ENCODE results near the gene BCAS3.

The BCAS3 gene

DNA sequence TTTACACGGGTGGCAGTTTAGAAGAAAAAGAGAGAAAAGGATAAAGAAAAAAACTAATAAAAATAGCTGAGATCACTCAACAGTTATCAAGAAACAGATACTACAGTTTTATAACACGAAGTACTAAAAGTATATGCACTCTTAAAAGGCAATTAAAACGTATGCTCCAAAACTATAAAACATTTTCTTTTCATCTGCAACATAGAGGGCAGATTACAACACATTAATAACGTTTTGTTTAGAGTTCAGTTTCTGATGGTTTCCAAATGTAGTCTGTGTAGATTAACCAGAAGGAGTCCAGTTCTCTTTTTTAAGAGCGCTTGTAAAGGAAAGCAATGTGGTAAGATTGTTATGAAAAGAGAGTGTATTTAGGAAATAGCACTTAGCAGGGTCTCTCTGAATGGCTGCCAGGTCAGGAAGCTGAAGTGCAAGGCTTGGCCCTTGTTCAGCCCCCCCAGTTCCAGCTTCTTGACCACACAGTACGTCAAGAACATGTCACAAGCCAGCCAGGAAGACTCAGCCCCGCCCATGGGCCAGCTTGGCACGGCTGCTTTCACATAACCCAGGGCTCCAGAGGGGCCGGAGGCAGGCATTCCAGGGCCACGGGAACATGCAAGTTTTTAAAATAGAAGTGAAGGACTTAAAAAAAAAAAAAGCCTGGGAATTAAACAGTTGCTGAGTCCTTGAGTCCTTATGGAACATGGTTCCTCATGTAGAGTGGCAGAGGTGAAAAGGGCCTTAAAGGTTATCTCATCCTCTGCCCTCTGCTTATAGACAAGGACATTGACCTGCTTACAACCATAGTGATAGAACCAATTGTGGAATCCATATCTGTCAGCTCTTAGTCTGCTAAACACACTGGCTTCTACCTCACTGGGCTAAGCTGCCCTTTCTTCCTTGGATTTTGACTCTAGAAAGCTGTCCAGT, 574.6 kb downstream of the BCAS3 start:
- no peaks in the 10 kb centered on the region for H3K36me3 ChIP-seq (ENCODE audit: control insufficient read depth, insufficient read depth, low read length)
- H3K9ac ChIP-seq (ENCODE audit: low read length): no peak overlapping the region
- no peak overlapping the region for H3K4me3 ChIP-seq (ENCODE audit: low read length)
- H3K27ac ChIP-seq (ENCODE audit: low read depth, low read length): no peak overlapping the region
- peaks cover 7% of the 10 kb centered on the region for H3K4me1 ChIP-seq (ENCODE audit: control insufficient read depth, insufficient read depth, low read length)
- H3K27me3 ChIP-seq (ENCODE audit: control insufficient read depth, insufficient read depth, low read length): no peaks in the 10 kb centered on the region

DNA sequence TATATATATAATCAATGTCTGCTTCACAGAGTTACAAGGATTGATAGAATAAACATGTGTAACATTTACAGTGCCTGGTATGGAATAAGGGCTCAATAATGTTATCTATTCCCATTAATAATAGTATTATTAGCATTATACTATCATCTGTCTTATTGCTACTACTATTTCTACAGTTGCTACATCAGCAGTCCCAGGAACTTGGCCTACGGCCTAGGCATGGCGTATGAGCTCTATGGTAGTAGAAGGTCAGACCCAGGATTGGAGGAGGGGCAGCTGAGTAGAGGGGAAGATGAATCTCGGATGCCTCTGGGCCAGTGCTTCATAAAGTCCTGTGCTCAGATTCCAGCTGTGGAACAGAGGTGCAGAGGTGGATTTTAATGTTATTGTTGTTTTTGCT, 575.7 kb downstream of the BCAS3 start:
- no peak overlapping the region for H3K9ac ChIP-seq (ENCODE audit: low read length)
- peaks cover 7% of the 10 kb centered on the region for H3K4me1 ChIP-seq (ENCODE audit: control insufficient read depth, insufficient read depth, low read length)
- no peak overlapping the region for H3K27ac ChIP-seq (ENCODE audit: low read depth, low read length)
- no peaks in the 10 kb centered on the region for H3K36me3 ChIP-seq (ENCODE audit: control insufficient read depth, insufficient read depth, low read length)
- H3K4me3 ChIP-seq (ENCODE audit: low read length): no peak overlapping the region
- H3K27me3 ChIP-seq (ENCODE audit: control insufficient read depth, insufficient read depth, low read length): no peaks in the 10 kb centered on the region

DNA sequence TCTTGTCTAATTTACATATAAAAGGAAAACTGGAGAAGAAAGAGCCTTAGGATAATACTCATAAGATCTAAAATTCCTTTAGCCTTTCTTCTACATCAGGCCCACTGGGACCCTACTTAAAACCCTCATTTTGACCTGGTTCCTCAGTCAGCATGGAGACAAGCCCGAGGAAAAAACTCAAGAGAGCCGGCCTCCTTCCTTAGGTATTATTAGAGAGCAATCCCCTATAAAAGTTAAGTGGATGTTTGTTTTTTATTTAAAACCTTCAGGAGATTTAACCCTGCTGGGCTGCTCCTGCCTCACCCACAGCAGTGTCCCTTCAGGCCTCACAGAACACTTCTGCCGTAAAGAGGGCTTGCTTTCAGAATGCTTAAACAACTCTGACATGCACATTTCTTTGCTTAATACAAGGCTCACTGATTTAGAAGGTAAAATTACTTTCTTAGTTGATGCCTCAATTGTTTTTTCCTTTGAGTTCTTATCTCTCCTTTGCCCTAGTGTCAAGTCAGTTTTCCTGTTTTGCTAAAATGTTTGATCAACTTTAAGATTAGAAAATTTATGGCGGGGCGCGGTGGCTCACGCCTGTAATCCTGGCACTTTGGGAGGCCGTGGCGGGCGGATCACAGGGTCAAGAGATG, 576.4 kb downstream of the BCAS3 start:
- Histone ChIP-seq H3K27ac (ENCODE audit: low read depth, low read length) (no peak overlapping the region), H3K9ac (ENCODE audit: low read length) (no peak overlapping the region), H3K4me3 (ENCODE audit: low read length) (no peak overlapping the region), H3K36me3 (ENCODE audit: control insufficient read depth, insufficient read depth, low read length) (no peaks in the 10 kb centered on the region), H3K27me3 (ENCODE audit: control insufficient read depth, insufficient read depth, low read length) (no peaks in the 10 kb centered on the region), H3K4me1 (ENCODE audit: control insufficient read depth, insufficient read depth, low read length) (peaks cover 7% of the 10 kb centered on the region)

DNA sequence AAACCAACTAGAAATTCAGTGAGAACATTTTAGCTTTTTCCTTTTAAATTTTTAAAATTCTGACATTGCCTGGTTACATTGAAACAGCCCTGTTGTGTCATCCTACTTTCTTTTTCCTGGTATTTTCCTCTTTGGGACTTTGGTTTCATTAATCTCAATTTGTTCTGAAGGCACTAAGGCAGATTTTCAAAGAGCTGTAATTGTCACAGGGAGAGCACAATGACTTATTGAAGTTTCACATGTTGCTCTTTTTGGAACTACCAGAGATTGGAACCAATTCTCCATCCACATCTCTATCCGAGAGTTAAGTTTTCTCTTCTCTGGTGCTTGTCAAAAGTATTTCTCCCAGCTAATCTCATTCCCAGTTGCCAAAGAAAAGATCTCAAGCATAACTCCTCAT, 577.3 kb downstream of the BCAS3 start:
- Histone ChIP-seq H3K27me3 (ENCODE audit: control insufficient read depth, insufficient read depth, low read length) (no peaks in the 10 kb centered on the region), H3K9ac (ENCODE audit: low read length) (no peak overlapping the region), H3K4me3 (ENCODE audit: low read length) (no peak overlapping the region), H3K4me1 (ENCODE audit: control insufficient read depth, insufficient read depth, low read length) (peaks cover 7% of the 10 kb centered on the region), H3K36me3 (ENCODE audit: control insufficient read depth, insufficient read depth, low read length) (no peaks in the 10 kb centered on the region), H3K27ac (ENCODE audit: low read depth, low read length) (no peak overlapping the region)

DNA sequence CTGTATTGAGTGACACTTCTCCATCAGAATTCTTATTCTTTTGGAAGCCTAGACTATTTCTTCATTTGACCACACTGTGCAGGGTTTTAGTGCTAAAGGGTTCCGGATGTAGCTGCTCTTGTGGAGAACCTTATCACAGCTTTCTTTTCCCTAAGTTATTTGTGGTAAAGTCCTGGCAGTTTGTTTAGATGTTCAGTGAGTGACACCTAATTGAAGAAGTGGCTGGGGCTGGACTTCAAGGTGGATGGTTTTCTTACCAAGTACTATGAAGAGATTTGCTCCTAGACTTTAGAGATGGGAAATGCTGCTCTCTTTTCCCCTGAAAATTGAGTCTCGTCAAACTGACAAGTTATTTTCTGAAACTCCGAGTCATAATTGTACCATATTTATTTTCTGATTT, 578.0 kb downstream of the BCAS3 start:
- Histone ChIP-seq H3K4me3 (ENCODE audit: low read length) (no peak overlapping the region), H3K27ac (ENCODE audit: low read depth, low read length) (no peak overlapping the region), H3K4me1 (ENCODE audit: control insufficient read depth, insufficient read depth, low read length) (peaks cover 7% of the 10 kb centered on the region), H3K36me3 (ENCODE audit: control insufficient read depth, insufficient read depth, low read length) (no peaks in the 10 kb centered on the region), H3K27me3 (ENCODE audit: control insufficient read depth, insufficient read depth, low read length) (no peaks in the 10 kb centered on the region), H3K9ac (ENCODE audit: low read length) (no peak overlapping the region)

DNA sequence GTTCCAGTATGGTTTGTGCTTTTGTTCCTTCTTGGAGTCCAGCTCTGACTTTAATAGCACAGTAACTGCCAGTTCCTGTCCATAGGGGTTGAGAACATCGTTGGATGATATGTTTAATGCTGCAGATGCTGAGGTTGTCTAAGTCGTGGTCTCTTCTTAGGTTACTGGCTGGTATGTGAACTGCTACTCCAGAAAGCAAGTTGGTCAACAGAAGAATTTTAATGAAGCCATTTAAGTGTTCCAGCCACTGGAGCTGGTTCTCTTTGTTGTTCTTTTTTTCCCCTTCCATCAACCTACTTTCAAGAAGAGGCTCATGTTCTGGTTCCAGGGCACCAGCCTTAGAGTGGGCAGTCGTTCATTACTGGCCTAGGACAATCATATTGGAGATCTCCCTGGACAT, 581.7 kb downstream of the BCAS3 start:
- Histone ChIP-seq H3K4me3 (ENCODE audit: low read length) (no peak overlapping the region), H3K9ac (ENCODE audit: low read length) (no peak overlapping the region), H3K4me1 (ENCODE audit: control insufficient read depth, insufficient read depth, low read length) (no peaks in the 10 kb centered on the region), H3K27me3 (ENCODE audit: control insufficient read depth, insufficient read depth, low read length) (no peaks in the 10 kb centered on the region), H3K27ac (ENCODE audit: low read depth, low read length) (no peak overlapping the region), H3K36me3 (ENCODE audit: control insufficient read depth, insufficient read depth, low read length) (no peaks in the 10 kb centered on the region)

DNA sequence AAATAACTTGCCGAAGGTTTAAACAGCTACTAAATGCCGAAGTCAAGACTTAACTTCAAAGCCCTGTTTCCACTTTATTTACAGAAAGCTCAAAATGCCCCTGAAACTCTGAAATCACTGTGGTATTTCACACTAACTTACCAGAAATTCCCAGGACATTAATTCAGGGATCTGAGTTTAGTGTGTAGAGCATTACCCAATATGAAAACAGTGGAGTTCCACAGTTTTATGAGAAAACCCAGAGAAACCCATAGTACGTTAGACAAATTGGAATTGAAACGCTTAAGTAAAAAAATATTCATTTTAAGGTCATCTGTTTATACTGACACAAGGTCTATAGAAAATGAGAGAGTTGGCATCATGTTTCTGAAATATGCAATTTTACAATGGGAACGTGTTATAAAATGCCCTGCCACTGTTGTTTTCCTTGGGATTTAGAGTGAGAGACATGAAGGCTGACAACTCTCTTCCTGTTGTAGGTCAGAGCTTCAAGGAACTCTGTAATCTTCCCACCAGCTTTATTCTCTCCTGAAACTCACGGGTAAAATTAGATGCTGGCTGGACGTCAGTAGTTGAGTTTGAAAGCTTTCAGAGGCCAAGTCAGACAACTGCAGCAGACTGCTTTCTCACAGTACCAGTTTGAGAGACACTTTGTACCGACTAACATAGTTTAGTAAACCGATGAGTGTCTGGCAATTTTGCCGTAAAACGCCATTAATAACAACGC, 582.6 kb downstream of the BCAS3 start:
- Histone ChIP-seq H3K4me1 (ENCODE audit: control insufficient read depth, insufficient read depth, low read length) (no peaks in the 10 kb centered on the region), H3K27ac (ENCODE audit: low read depth, low read length) (no peak overlapping the region), H3K27me3 (ENCODE audit: control insufficient read depth, insufficient read depth, low read length) (no peaks in the 10 kb centered on the region), H3K4me3 (ENCODE audit: low read length) (no peak overlapping the region), H3K9ac (ENCODE audit: low read length) (no peak overlapping the region), H3K36me3 (ENCODE audit: control insufficient read depth, insufficient read depth, low read length) (no peaks in the 10 kb centered on the region)

DNA sequence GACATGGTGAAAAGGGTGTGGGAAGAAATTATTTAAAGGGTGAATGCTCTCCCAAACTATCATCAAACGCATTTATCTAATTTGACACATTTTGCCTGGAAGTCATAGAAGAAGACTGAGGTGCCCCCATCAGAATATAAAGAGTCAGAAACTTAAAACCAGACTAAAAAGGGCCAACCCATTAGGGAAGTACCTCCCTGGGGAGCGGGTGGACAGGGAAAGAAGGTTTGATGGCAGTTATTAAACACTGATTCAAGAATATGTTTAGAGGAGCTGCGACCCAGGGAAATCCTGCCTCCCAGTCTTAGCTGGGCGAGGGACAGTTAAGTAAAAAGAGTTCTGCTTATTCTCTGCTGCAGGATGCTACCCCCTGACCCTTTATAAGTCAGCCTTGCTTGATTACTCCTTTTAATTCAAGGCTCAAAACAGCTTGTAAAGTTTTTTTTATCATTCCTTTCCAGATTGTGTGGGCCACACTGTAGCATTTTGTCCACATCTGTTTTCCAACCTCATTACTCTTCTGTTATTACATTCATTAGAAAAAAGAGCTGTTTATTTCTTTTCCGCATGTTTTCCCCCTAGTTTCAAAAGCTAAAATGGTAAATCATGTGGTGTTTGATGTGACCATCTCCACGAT, 583.5 kb downstream of the BCAS3 start:
- no peak overlapping the region for H3K27ac ChIP-seq (ENCODE audit: low read depth, low read length)
- no peak overlapping the region for H3K9ac ChIP-seq (ENCODE audit: low read length)
- no peaks in the 10 kb centered on the region for H3K36me3 ChIP-seq (ENCODE audit: control insufficient read depth, insufficient read depth, low read length)
- no peaks in the 10 kb centered on the region for H3K4me1 ChIP-seq (ENCODE audit: control insufficient read depth, insufficient read depth, low read length)
- no peak overlapping the region for H3K4me3 ChIP-seq (ENCODE audit: low read length)
- no peaks in the 10 kb centered on the region for H3K27me3 ChIP-seq (ENCODE audit: control insufficient read depth, insufficient read depth, low read length)

DNA sequence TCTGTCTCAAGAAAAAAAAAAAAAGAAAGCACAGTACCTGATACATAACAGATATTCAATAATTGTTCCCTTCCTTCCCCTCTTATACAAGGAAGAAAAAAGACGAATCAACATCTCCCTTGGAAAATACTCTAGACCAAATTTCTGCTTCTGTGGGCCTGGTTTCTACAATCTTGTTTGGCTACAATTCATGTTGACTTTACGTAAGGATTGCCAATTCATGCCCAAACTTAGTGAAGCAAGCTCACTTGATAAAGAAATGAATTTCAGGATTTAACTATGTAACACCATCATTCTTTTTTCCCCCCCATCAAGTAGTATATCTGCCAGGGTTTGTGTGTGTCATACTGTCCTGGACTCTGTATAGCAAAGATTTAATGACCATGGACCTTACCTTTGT, 587.7 kb downstream of the BCAS3 start:
- H3K4me1 ChIP-seq (ENCODE audit: control insufficient read depth, insufficient read depth, low read length): no peaks in the 10 kb centered on the region
- no peak overlapping the region for H3K27ac ChIP-seq (ENCODE audit: low read depth, low read length)
- no peak overlapping the region for H3K9ac ChIP-seq (ENCODE audit: low read length)
- no peaks in the 10 kb centered on the region for H3K36me3 ChIP-seq (ENCODE audit: control insufficient read depth, insufficient read depth, low read length)
- H3K4me3 ChIP-seq (ENCODE audit: low read length): no peak overlapping the region
- no peaks in the 10 kb centered on the region for H3K27me3 ChIP-seq (ENCODE audit: control insufficient read depth, insufficient read depth, low read length)

DNA sequence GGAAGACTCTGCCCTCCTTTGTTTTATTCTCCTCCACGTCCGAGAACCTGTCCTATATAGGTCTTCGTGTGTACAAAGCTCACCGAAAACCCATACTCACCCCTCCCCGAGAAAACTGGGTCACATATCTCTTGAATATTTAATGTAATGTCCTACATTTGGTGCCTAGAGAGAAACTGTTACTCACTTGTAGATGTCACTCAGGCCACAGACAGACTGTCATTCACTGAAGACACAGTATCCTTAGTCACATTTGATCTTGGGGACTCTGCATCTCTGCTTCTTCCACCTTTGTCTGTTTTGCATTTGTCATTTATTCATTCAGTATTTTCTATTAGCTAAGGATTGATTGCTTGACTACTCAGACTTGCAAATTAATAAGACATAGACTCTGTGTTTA, 590.2 kb downstream of the BCAS3 start:
- no peaks in the 10 kb centered on the region for H3K36me3 ChIP-seq (ENCODE audit: control insufficient read depth, insufficient read depth, low read length)
- no peak overlapping the region for H3K27ac ChIP-seq (ENCODE audit: low read depth, low read length)
- no peaks in the 10 kb centered on the region for H3K4me1 ChIP-seq (ENCODE audit: control insufficient read depth, insufficient read depth, low read length)
- no peak overlapping the region for H3K9ac ChIP-seq (ENCODE audit: low read length)
- H3K4me3 ChIP-seq (ENCODE audit: low read length): no peak overlapping the region
- no peaks in the 10 kb centered on the region for H3K27me3 ChIP-seq (ENCODE audit: control insufficient read depth, insufficient read depth, low read length)

DNA sequence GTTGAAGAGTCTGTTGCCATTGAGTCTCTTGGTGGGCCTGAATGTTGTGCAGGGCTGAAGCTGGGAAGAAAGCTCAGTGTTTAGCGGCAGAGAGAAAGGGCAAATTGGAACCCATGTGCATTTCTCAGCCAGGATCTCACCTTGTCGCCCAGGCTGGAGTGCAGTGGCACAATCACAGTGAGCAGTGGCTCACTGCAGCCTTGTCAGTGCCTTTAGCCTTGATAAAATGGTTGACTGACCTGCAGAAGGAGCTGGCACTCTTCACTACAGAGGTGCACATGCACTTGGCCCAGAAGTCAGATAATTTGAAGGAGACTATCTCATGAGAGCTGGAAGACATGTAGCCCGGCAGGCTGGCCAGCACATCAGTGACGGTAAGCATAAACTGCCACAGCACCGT, 597.7 kb downstream of the BCAS3 start:
- no peaks in the 10 kb centered on the region for H3K36me3 ChIP-seq (ENCODE audit: control insufficient read depth, insufficient read depth, low read length)
- H3K9ac ChIP-seq (ENCODE audit: low read length): no peak overlapping the region

DNA sequence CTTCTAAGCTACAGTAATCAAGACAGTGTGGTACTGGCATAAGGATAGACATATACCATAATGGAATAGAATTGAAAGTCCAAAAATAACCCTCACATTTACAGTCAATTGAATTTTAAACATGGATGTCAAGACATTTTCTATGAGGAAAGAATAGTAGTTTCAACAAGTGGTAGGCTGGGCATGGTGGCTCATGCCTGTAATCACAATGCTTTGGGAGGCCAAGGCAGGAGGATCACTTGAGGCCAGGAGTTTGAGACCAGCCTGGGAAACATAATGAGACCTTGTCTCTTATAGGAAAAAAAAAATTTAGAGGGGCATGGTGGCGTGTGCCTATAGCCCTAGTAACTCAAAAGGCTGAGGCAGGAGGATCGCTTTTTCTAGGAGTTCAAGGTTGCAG, 599.2 kb downstream of the BCAS3 start:
- Histone ChIP-seq H3K4me3 (ENCODE audit: low read length) (no peak overlapping the region), H3K27me3 (ENCODE audit: control insufficient read depth, insufficient read depth, low read length) (no peaks in the 10 kb centered on the region), H3K36me3 (ENCODE audit: control insufficient read depth, insufficient read depth, low read length) (no peaks in the 10 kb centered on the region), H3K27ac (ENCODE audit: low read depth, low read length) (no peak overlapping the region), H3K4me1 (ENCODE audit: control insufficient read depth, insufficient read depth, low read length) (no peaks in the 10 kb centered on the region), H3K9ac (ENCODE audit: low read length) (no peak overlapping the region)

More for the DNA sequence above, 597.7 kb downstream of the BCAS3 start:
- H3K27me3 ChIP-seq (ENCODE audit: control insufficient read depth, insufficient read depth, low read length): no peaks in the 10 kb centered on the region
- no peak overlapping the region for H3K27ac ChIP-seq (ENCODE audit: low read depth, low read length)
- H3K4me1 ChIP-seq (ENCODE audit: control insufficient read depth, insufficient read depth, low read length): no peaks in the 10 kb centered on the region
- H3K4me3 ChIP-seq (ENCODE audit: low read length): no peak overlapping the region

Measured in rectal smooth muscle tissue (tissue), 1 donor.